Measurements from ENCODE around the gene MUC22. TPM values are rescaled to one million over a fixed set of nuclear protein-coding genes. Genes with fewer than 3 reads are reported as not detected.

The MUC22 gene
- total RNA-seq, 1 donor: not detected

GRCh38 chr6:31070711-31071197, 60.5 kb downstream of the MUC22 start:
- peak in 1 of 3 donors; percentile 41 for DNase-seq (ENCODE audit: low read depth in 2 of 3, low spot score in 2 of 3)

GRCh38 chr6:31074401-31074800, 64.1 kb downstream of the MUC22 start:
- DNase-seq (ENCODE audit: low read depth in 2 of 3, low spot score in 2 of 3): no peak

GRCh38 chr6:31075528-31075927, 65.3 kb downstream of the MUC22 start:
- no peak for DNase-seq (ENCODE audit: low read depth in 2 of 3, low spot score in 2 of 3)

DNA sequence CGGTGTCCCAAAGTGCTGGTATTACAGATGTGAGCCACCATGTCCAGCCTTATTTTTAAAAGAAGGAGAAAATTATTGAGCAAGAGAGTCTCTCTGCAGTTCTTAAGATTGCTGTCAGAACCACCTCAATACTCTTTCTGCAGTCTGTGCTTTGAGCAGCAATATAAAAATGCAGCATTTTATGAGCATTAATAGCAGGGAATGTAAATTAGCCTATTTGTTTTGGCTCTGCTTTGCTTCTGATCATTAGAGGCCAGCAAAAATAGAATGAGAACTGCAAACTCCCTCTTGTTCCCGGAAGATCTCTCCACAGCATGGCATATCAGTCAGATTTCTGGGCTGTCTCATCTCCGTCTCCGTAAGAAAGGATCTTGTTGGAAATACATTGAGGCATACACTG, 66.3 kb downstream of the MUC22 start:
- no peak for DNase-seq (ENCODE audit: low read depth in 2 of 3, low spot score in 2 of 3)

DNA sequence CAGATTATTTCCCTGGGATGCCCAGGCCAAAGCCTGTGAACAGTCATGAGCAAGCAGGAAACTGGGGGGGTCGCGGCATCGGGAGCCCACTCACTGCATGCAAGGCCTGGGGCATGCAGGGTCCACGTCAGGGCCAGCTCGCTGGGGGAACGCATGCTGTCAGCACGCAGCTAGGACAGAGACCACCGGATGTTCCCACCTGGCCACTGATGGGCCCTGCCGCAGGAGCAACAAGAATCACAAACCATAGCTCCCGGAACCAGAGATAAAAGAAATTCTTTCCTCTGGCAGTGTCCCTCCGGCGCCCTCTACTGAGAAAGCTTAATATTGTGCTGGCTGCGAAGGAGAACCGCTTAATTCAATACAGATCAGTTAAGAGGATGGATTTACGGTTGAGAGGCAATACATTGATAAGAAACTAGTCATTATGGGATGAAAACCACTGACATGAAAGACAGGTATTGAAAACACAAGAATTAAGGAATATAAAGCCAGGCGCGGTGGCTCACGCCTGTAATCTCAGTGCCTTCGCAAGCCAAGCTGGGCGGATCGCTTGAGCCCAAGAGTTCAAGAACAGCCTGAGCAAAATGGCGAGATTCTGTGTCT, 69.5 kb downstream of the MUC22 start:
- peak; percentile 34 to 79 (median 65) for DNase-seq (ENCODE audit: low read depth in 2 of 3, low spot score in 2 of 3)

- DNase-seq (ENCODE audit: low read depth in 2 of 3, low spot score in 2 of 3): no peak
Observed at GRCh38 chr6:31081872-31082271, 71.6 kb downstream of the MUC22 start.

GRCh38 chr6:31083742-31084354, 73.6 kb downstream of the MUC22 start:
- DNase-seq (ENCODE audit: low read depth in 2 of 3, low spot score in 2 of 3): peak in 1 of 3 donors; percentile 44

Small RNA genes within 50 kb of the gene (small RNA-seq; reads per million reads assigned to genes)
- not detected for gene RNU6-1133P

Other genes with a start within 250 kb of the MUC22 start
- gene DDR1, start 126.0 kb upstream of the MUC22 start, total RNA-seq: 3.0 TPM
- 19.1 TPM for gene GTF2H4, start 102.3 kb upstream of the MUC22 start, total RNA-seq
- gene VARS2, start 96.2 kb upstream of the MUC22 start, total RNA-seq: 15.9 TPM
- gene SFTA2, start 78.3 kb upstream of the MUC22 start, total RNA-seq: not detected
- gene MUCL3, start 69.5 kb upstream of the MUC22 start, total RNA-seq: not detected
- gene MUC21, start 26.8 kb upstream of the MUC22 start, total RNA-seq: under 0.01 TPM
- gene C6orf15, start 102.1 kb downstream of the MUC22 start, total RNA-seq: not detected
- gene PSORS1C1, start 104.3 kb downstream of the MUC22 start, total RNA-seq: 0.27 TPM
- gene CDSN, start 110.0 kb downstream of the MUC22 start, total RNA-seq: under 0.01 TPM
- gene PSORS1C2, start 128.6 kb downstream of the MUC22 start, total RNA-seq: not detected
- 21.8 TPM for gene CCHCR1, start 147.3 kb downstream of the MUC22 start, total RNA-seq
- gene TCF19, start 148.1 kb downstream of the MUC22 start, total RNA-seq: 12.4 TPM
- gene POU5F1, start 160.2 kb downstream of the MUC22 start, total RNA-seq: not detected